Transverse colon (tissue), 4 donors: ENCODE results near the gene REC8.

ENCODE experiments used
- EP300 ChIP-seq: sonication (generic); formaldehyde crosslinking; IDR thresholded peaks from one replicate; pipeline ENCODE4 v1.6.1; 2017; ENCODE audit warnings: antibody characterized with exemption, low read depth
- POLR2A ChIP-seq: fragments of 450-650 bp; IDR thresholded peaks from one replicate; pipeline ENCODE4 v1.6.1; 2016; ENCODE audit warnings: antibody characterized with exemption, mild to moderate bottlenecking, moderate library complexity
- POLR2AphosphoS5 ChIP-seq, 3 donors: sonication (generic); formaldehyde crosslinking; IDR thresholded peaks; one replicate each; pipeline ENCODE4 v1.6.1; 2016; ENCODE audit warnings: antibody characterized with exemption in 3 of 3
- TF ChIP-seq, protein P1 (sequence below), 5 experiments: fragments of 200-600 bp in 3 of 5; fragments of 450-650 bp in 2 of 5; sonication (generic) in 3 of 5; IDR thresholded peaks; 1 replicate in 2 of 5; 2 replicates in 3 of 5; pipeline ENCODE4 v1.5.1; 2016 to 2017; ENCODE audit warnings: antibody characterized with exemption in 5 of 5, inconsistent platforms in 3 of 5, mild to moderate bottlenecking in 2 of 5, moderate library complexity in 1 of 5

GRCh38 chr14:24133735-24134134 lies 38.1 kb upstream of the REC8 start:
- TF ChIP-seq, protein P1, sequence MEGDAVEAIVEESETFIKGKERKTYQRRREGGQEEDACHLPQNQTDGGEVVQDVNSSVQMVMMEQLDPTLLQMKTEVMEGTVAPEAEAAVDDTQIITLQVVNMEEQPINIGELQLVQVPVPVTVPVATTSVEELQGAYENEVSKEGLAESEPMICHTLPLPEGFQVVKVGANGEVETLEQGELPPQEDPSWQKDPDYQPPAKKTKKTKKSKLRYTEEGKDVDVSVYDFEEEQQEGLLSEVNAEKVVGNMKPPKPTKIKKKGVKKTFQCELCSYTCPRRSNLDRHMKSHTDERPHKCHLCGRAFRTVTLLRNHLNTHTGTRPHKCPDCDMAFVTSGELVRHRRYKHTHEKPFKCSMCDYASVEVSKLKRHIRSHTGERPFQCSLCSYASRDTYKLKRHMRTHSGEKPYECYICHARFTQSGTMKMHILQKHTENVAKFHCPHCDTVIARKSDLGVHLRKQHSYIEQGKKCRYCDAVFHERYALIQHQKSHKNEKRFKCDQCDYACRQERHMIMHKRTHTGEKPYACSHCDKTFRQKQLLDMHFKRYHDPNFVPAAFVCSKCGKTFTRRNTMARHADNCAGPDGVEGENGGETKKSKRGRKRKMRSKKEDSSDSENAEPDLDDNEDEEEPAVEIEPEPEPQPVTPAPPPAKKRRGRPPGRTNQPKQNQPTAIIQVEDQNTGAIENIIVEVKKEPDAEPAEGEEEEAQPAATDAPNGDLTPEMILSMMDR (IDR thresholded peaks at IDR 0.05) = no peak
- no peak for TF ChIP-seq POLR2A
- no peak for TF ChIP-seq EP300
- TF ChIP-seq POLR2AphosphoS5 (IDR thresholded peaks at IDR 0.05) = no peak
